OCI-M2 (cell line): Measurements from ENCODE around the gene GPX8.

ENCODE experiments used
- DNase-seq: peaks from one replicate; lab custom pipeline; 2025; ENCODE audit not compliant: unreplicated experiment; lab: John Stamatoyannopoulos, UW

The GPX8 gene, protein sequence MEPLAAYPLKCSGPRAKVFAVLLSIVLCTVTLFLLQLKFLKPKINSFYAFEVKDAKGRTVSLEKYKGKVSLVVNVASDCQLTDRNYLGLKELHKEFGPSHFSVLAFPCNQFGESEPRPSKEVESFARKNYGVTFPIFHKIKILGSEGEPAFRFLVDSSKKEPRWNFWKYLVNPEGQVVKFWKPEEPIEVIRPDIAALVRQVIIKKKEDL

DNA sequence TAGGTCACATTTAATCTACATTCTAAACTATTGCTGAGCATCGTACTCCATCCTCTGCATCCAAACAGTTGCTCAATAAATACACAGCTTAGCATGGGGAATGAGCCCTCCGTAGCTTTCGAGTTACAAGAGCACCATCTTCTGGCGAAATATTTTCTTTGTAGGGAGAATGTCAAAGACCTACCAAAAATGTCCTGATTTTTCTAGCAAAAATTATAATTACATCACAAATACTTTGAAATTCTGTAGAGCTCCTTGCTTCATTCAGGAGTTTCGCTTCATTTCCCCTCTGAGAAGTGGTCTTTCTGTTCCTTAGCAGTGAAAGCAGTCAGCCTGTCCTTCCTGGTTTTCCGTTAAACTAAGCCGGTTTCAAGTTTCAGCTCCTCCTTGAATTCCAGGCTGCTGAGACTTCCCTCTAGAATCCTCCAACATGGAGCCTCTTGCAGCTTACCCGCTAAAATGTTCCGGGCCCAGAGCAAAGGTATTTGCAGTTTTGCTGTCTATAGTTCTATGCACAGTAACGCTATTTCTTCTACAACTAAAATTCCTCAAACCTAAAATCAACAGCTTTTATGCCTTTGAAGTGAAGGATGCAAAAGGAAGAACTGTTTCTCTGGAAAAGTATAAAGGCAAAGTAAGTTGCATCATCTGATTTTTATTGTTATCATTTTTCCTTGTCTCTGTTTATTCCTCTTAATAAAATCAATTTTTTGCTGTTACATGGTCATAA is at the start of gene GPX8:
Gene GPX8, plus strand, starts transcription at position 409 of the 730 bp plus-strand sequence. Its CDS starts 22 bp downstream, at position 431.
- no peak for DNase-seq

- no peak for DNase-seq
Measured at GRCh38 chr5:55110217-55110616, 49.8 kb upstream of the GPX8 start.

DNA sequence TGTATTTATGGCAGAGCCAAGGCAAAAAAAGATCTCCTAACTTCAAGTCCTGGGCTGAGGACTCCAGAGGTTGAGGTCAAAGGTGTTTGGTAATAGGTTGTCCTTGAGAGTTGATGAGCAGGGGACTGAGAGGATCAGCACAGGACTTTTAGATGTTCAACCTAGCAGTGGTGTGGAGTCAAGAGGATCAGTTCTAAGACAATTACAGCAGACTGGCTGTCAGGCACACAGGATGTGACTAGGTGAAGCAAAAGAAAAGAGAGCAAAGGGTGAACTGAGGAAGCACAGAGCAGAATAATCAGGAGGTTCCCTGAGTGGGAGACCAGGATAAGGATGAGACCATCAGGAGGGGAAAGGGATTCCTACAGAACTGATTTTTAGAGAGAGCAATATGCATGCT is 46.6 kb upstream of the GPX8 start:
- DNase-seq: no peak

GRCh38 chr5:55114061-55114460 is 45.9 kb upstream of the GPX8 start:
- DNase-seq: no peak

DNA sequence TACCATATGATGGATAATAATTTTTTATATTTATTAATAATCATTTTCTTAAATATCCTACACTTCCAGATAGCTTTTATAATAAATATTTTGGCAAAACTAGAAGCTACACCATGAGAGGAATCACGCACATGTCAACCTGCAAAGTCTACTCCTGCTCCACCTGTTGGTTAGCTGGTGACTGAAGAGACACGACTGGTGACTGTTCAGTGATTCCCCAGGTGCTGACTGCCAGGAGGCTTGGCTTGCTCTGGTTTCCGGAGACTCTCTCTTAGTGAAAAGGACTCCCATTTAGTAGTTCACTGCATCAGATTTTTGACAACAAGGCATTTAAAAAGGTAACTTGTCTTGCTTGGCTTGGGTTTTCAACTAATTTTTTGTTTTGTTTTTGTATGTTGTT is 36.6 kb upstream of the GPX8 start:
- no peak for DNase-seq

GRCh38 chr5:55134053-55134722 is 25.8 kb upstream of the GPX8 start:
- DNase-seq: no peak

GRCh38 chr5:55136521-55136920 is 23.4 kb upstream of the GPX8 start:
- DNase-seq: no peak

GRCh38 chr5:55140908-55141665 is 18.9 kb upstream of the GPX8 start:
- no peak for DNase-seq

GRCh38 chr5:55141945-55142690 is 17.9 kb upstream of the GPX8 start:
- DNase-seq: no peak

- no peak for DNase-seq
Measured at GRCh38 chr5:55143624-55144023, 16.3 kb upstream of the GPX8 start.

GRCh38 chr5:55146080-55146479 is 13.9 kb upstream of the GPX8 start:
- DNase-seq: no peak

- DNase-seq: peak; percentile 57
Measured at GRCh38 chr5:55146543-55147151, 13.3 kb upstream of the GPX8 start.

DNA sequence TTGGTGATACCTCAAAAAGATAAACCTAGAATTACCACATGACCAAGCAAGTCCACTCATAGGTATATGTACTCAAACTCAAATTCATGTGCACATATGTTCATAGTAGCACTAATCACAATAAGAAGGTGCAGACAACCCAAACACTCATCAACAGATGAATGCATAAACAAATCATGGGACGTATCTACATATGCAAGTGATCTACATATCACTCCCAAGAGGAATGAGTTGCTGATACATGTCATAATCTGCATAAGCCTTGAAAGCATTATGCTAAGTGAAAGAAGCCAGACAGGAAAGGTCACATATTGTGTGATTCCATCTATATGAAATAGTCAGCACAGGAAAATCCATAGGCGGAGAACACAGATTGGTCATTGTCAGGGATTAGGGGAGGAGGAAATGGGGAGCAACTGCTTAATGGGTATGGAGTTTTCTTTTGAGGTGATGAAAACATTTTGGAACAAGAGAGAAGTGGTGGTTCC is 10.6 kb upstream of the GPX8 start:
- DNase-seq: no peak

DNA sequence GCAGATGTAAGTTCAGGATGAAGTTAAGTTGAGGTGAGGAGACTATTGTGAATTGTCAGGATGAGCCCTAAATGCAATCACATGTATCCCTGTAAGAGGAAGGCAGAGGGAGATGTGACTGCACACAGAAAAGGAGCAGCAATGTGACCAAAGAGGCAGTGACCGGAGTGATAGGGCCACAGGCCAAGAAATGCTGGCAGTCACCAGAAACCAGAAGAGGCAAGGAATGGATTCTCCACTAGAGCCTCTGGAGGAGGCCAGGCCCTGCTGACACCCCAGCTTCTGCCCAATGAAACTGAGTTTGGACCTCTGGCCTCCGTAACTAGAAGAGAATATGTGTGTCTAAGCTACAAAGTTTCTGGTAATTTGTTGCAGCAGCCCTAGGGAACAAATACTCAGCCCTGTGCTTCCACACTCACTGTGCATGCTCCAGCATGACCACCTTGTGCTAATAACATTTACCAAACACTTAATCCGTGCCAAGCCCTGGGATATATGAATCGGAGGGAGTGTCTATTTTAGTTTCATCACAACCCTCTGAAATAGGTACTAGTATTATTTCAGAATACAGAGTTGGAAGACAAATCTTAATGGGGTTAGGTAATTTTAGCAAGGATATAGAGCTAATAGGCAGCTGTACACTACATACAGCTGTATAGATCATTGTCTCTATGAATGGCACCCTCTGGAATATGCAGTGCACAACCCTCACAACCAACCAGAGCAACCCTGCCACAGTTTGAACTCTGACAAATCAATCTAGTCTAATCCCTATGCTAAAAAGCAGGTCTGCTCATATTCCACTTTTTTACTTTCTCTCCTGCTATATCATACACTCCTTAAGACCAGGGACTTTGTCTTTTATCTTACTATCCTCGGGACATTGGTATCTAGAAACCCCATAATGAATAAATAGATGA is 7.8 kb upstream of the GPX8 start:
- DNase-seq: no peak

DNA sequence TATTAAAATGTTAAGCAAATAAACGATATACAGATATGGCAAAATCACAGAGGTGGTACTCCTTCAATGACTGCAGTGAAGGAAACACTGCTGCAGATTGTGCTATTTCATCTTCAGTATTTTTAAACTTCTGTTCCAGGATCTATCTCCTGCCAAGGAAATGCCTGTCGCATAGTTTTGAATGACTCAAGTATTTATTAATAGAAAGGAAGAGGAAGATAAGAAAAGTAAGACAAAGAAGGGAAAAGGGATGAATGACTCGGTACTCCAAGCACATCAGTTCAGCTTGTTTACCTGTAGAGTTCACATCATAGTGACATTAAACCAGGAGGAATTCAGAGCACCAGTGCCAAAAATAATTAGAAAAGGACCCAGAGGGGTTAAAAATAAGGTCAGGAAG is 5.1 kb upstream of the GPX8 start:
- no peak for DNase-seq

DNA sequence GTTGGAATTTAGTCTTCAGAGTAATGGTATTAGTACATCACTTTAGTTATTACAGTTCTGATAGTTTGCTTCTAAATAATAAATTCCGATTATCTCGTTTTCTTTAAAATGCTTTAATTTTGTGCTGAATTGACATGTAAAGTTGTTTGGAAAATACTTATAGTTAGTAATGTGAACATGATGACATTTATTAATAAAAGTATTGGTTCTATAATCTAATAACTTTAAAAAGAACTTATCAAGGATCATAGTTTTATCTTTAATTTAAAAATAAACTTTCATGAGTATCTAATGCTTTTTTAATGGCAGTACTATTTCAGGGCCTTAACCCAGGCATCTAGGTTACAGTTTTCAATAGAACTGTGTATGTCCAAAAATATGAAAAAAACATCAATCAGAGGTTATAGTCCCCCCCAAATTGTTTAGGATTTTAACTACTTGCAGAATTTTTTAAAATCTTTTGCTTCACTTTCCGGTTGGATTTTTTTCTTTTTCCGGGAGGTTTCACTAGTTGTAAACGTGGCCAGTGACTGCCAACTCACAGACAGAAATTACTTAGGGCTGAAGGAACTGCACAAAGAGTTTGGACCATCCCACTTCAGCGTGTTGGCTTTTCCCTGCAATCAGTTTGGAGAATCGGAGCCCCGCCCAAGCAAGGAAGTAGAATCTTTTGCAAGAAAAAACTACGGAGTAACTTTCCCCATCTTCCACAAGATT is 680 bp downstream of the GPX8 start:
- DNase-seq: no peak

DNA sequence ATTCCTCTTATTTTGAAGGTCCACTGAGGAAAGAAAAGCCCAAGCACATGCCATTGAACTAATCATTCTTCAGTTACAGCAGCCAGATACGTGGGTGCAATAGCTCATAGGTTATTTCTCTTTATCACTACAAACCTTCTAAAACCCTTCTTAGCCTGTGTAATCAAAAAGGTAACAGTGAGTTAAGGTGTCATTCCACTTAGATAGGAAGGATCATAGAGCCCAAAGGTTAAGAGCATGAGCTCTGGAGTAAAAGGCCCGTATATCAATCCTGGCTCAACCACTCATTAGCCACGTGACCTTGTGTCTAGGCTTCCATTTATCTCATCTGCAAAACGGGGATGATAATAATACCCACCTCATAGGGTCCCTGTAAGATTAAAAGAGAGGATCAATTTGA is 2.7 kb downstream of the GPX8 start:
- no peak for DNase-seq

GRCh38 chr5:55171471-55171870 is 11.5 kb downstream of the GPX8 start:
- DNase-seq: no peak
